Fibroblast of lung (primary cell): Measurements from ENCODE around the gene TNFSF15. TPM values are rescaled to one million over a fixed set of nuclear protein-coding genes. Genes with fewer than 3 reads are reported as not detected.

Experiments used
- DNase-seq, 2 donors: peaks; one replicate each; pipeline versions ENCODE4 v3.0.0 to v3.0.0-alpha.2; 2010; ENCODE audit warnings: low read depth in 2 of 2
- H2AFZ ChIP-seq: 2 replicates; pipeline ENCODE4 v1.5.1; 2012; ENCODE audit warnings: low read length, control low read depth, inconsistent platforms
- H3K27ac ChIP-seq: 2 replicates; pipeline ENCODE4 v1.5.1; 2011; ENCODE audit warnings: low read length, control low read depth; ENCODE audit not compliant: insufficient read depth
- H3K27me3 ChIP-seq: 2 replicates; pipeline ENCODE4 v1.5.1; 2011; ENCODE audit warnings: mild to moderate bottlenecking, low read length; ENCODE audit not compliant: control insufficient read depth, insufficient read depth
- H3K36me3 ChIP-seq: 2 replicates; pipeline ENCODE4 v1.5.1; 2011; ENCODE audit warnings: low read length; ENCODE audit not compliant: control insufficient read depth, insufficient read depth
- H3K4me1 ChIP-seq: 2 replicates; pipeline ENCODE4 v1.5.1; 2011; ENCODE audit warnings: low read length; ENCODE audit not compliant: control insufficient read depth, insufficient read depth; ENCODE audit errors: extremely low read depth
- H3K4me2 ChIP-seq: 2 replicates; pipeline ENCODE4 v1.5.1; 2011; ENCODE audit warnings: low read length, control low read depth; ENCODE audit not compliant: insufficient read depth; ENCODE audit errors: extremely low read depth
- H3K4me3 ChIP-seq, 4 experiments: fragments of 200-600 bp in 1 of 4; sonication (generic) in 1 of 4; replicated peaks in 1 of 4; 2 replicates each; pipeline ENCODE4 v1.5.1; 2011 to 2016; ENCODE audit warnings: low read length in 4 of 4, low read depth in 3 of 4, mild to moderate bottlenecking in 3 of 4, control low read depth in 2 of 4, inconsistent platforms in 1 of 4, mixed read lengths in 1 of 4; ENCODE audit not compliant: insufficient read depth in 1 of 4; ENCODE audit errors: control extremely low read depth in 1 of 4
- H3K79me2 ChIP-seq: 2 replicates; pipeline ENCODE4 v1.5.1; 2012; ENCODE audit warnings: mild to moderate bottlenecking, low read length, inconsistent platforms; ENCODE audit not compliant: control insufficient read depth, insufficient read depth
- H3K9ac ChIP-seq: 2 replicates; pipeline ENCODE4 v1.5.1; 2011; ENCODE audit warnings: mild to moderate bottlenecking, low read length, control low read depth; ENCODE audit not compliant: insufficient read depth
- H3K9me3 ChIP-seq: 2 replicates; pipeline ENCODE4 v1.5.1; 2012; ENCODE audit warnings: low read depth, low read length; ENCODE audit not compliant: control insufficient read depth, insufficient read depth
- H4K20me1 ChIP-seq: 2 replicates; pipeline ENCODE4 v1.5.1; 2011; ENCODE audit warnings: low read length; ENCODE audit not compliant: control insufficient read depth, insufficient read depth; ENCODE audit errors: extremely low read depth
- CTCF ChIP-seq, 2 donors: IDR thresholded peaks in 1 of 2; conservative IDR thresholded peaks in 1 of 2; 1 replicate in 1 of 2; 2 replicates in 1 of 2; pipeline ENCODE4 v1.5.1; 2011 to 2012; ENCODE audit warnings: low read length in 2 of 2, control low read depth in 1 of 2, inconsistent platforms in 1 of 2, low read depth in 1 of 2, mild to moderate bottlenecking in 1 of 2
- EZH2 ChIP-seq: IDR thresholded peaks from 2 replicates; pipeline ENCODE4 v1.5.1; 2012; ENCODE audit warnings: low read length, control low read depth, mild to moderate bottlenecking; ENCODE audit errors: missing control alignments
- polyA plus RNA-seq, 2 donors: library from polyadenylated mRNA; depleted of rRNA in 1 of 2; stranded (reverse) in 1 of 2; unstranded in 1 of 2; fragments of >200 nt; gene quantifications; 2 replicates each; pipeline ENCODE4 v1.2.1, GENCODE V29; 2011 to 2012; ENCODE audit warnings: missing spikeins in 1 of 2
- total RNA-seq: library from RNA; depleted of rRNA; stranded (reverse); fragments of >200 nt; gene quantifications from 2 replicates; pipeline ENCODE4 v1.2.1, GENCODE V29; 2014

Gene TNFSF15
- total and polyA plus RNA-seq, 2 donors (not counting 1 experiment from before 2014, with no cell fraction given): 0.33 to 0.76 TPM

- Histone ChIP-seq H3K4me3 (no peak overlapping the region), H3K9me3 (no peaks in the 10 kb centered on the region), H2AFZ (no peak overlapping the region), H3K27ac (no peak overlapping the region), H3K79me2 (no peaks in the 10 kb centered on the region), H3K4me1 (no peaks in the 10 kb centered on the region), H3K36me3 (no peaks in the 10 kb centered on the region), H3K27me3 (peaks cover under 1% of the 10 kb centered on the region), H4K20me1 (no peaks in the 10 kb centered on the region), H3K4me2 (no peak overlapping the region), H3K9ac (no peak overlapping the region)
- peak in 1 of 2 donors; percentile 61 for DNase-seq
- TF ChIP-seq EZH2 (no peak), CTCF (conservative IDR thresholded peaks at IDR 0.05 in 1 of 2, IDR thresholded peaks at IDR 0.05 in 1 of 2; ENCODE audit: low read depth in 1 of 2, low read length in 2 of 2) (no peak)
Observed at GRCh38 chr9:114790521-114790920, 15.3 kb downstream of the TNFSF15 start.

- no peaks in the 10 kb centered on the region for H3K36me3 ChIP-seq
- TF ChIP-seq EZH2 (no peak), CTCF (conservative IDR thresholded peaks at IDR 0.05 in 1 of 2, IDR thresholded peaks at IDR 0.05 in 1 of 2; ENCODE audit: low read depth in 1 of 2, low read length in 2 of 2) (no peak)
- H3K9me3 ChIP-seq: no peaks in the 10 kb centered on the region
- no peak for DNase-seq
- no peaks in the 10 kb centered on the region for H3K4me1 ChIP-seq
- no peaks in the 10 kb centered on the region for H4K20me1 ChIP-seq
- no peak overlapping the region for H3K4me3 ChIP-seq
- H3K4me2 ChIP-seq: no peak overlapping the region
- no peak overlapping the region for H2AFZ ChIP-seq
- no peaks in the 10 kb centered on the region for H3K27me3 ChIP-seq
- H3K79me2 ChIP-seq: no peaks in the 10 kb centered on the region
- H3K9ac ChIP-seq: no peak overlapping the region
- H3K27ac ChIP-seq: no peak overlapping the region
Observed at GRCh38 chr9:114789006-114789405, 16.8 kb downstream of the TNFSF15 start.

GRCh38 chr9:114787781-114788498 lies 17.9 kb downstream of the TNFSF15 start:
- no peaks in the 10 kb centered on the region for H3K79me2 ChIP-seq
- H3K4me1 ChIP-seq: no peaks in the 10 kb centered on the region
- no peak overlapping the region for H3K27ac ChIP-seq
- no peak for DNase-seq
- no peaks in the 10 kb centered on the region for H3K9me3 ChIP-seq
- no peak overlapping the region for H3K9ac ChIP-seq
- no peaks in the 10 kb centered on the region for H4K20me1 ChIP-seq
- no peak overlapping the region for H3K4me2 ChIP-seq
- no peaks in the 10 kb centered on the region for H3K27me3 ChIP-seq
- H3K36me3 ChIP-seq: no peaks in the 10 kb centered on the region
- no peak for TF ChIP-seq EZH2
- no peak for TF ChIP-seq CTCF (conservative IDR thresholded peaks at IDR 0.05 in 1 of 2, IDR thresholded peaks at IDR 0.05 in 1 of 2; ENCODE audit: low read depth in 1 of 2, low read length in 2 of 2)
- H2AFZ ChIP-seq: no peak overlapping the region
- no peak overlapping the region for H3K4me3 ChIP-seq
